Calu3 (cell line): Measurements from ENCODE around the gene ZPBP2. TPM values are rescaled to one million over a fixed set of nuclear protein-coding genes. Genes with fewer than 3 reads are reported as not detected.

Experiments used
- BruUV-seq: library from RNA; stranded (reverse); fragments of 400-500 nt; replicated peaks from 2 replicates; lab custom pipeline; 2021; lab: Mats Ljungman, UMichigan
- CTCF ChIA-PET: fragments of 300-600 bp; sonication (Branson Sonifier 250); formaldehyde crosslinking; loops from one replicate; lab custom pipeline; 2022; ENCODE audit warnings: antibody characterized with exemption; lab: Charles Lee
- DNase-seq: peaks from one replicate; pipeline ENCODE4 v3.0.0; 2022
- H3K27ac Mint-ChIP-seq: one replicate; pipeline ENCODE4 v1.8.0; 2022; ENCODE audit warnings: mixed read lengths; ENCODE audit not compliant: unreplicated experiment
- H3K27me3 Mint-ChIP-seq: one replicate; pipeline ENCODE4 v1.8.0; 2022; ENCODE audit warnings: mixed read lengths; ENCODE audit not compliant: unreplicated experiment
- H3K36me3 Mint-ChIP-seq: one replicate; pipeline ENCODE4 v1.8.0; 2022; ENCODE audit warnings: mild to moderate bottlenecking, moderate library complexity, mixed read lengths; ENCODE audit not compliant: insufficient read depth, unreplicated experiment
- H3K4me1 Mint-ChIP-seq: one replicate; pipeline ENCODE4 v1.8.0; 2022; ENCODE audit warnings: mild to moderate bottlenecking, low read depth, mixed read lengths; ENCODE audit not compliant: unreplicated experiment
- H3K4me3 Mint-ChIP-seq: one replicate; pipeline ENCODE4 v1.8.0; 2022; ENCODE audit warnings: mild to moderate bottlenecking, low read depth, moderate library complexity, mixed read lengths; ENCODE audit not compliant: unreplicated experiment
- H3K9me3 Mint-ChIP-seq: one replicate; pipeline ENCODE4 v1.8.0; 2022; ENCODE audit warnings: low read depth, mixed read lengths; ENCODE audit not compliant: unreplicated experiment
- intact Hi-C: fragments of 100-400 bp; cut with micrococcal nuclease; formaldehyde crosslinking; loops from one replicate; pipeline ENCODE4 v1.10.0; 2022; ENCODE audit not compliant: unreplicated experiment
- total RNA-seq: library from RNA; stranded (reverse); gene quantifications from 2 replicates; pipeline ENCODE4 v1.2.3, GENCODE V29; 2022
- TF ChIP-seq, protein P1 (sequence below): fragments of 200-600 bp; IDR thresholded peaks from one replicate; pipeline ENCODE4 v1.8.0; 2022; ENCODE audit warnings: antibody characterized with exemption; ENCODE audit not compliant: unreplicated experiment

Gene ZPBP2
- total RNA-seq, 1 experiment from 2014 or later: not detected

DNA sequence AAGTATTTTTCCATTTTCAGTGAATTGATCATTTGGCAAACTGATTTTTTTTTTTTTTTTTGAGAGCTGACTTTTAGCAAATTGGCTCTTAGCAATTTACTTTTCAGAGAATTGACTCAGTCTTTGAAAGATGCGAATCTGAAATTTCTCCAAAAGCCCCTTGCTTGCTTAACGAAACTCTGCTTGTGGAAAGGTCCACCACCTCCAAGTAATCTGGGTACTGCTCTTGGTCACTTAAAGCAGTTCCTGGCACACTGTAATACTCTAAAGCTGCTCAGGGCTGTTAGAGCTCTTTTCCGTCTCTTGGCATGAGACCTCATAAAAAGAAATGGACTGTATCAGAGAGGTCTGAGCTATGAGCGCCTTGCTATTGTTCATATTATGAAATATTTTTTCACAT lies 47.6 kb downstream of the ZPBP2 start:
- BruUV-seq: no TSS peak
- CTCF ChIA-PET: interaction anchor here (0.5 to 109.6 kb wide), 51 partner anchors 0 to 845 kb away, joined by 3 to 8195 read pairs (median 6); partner anchors contain the start of genes CSF3, ERBB2, GRB7 and GSDMA
- TF ChIP-seq, protein P1, sequence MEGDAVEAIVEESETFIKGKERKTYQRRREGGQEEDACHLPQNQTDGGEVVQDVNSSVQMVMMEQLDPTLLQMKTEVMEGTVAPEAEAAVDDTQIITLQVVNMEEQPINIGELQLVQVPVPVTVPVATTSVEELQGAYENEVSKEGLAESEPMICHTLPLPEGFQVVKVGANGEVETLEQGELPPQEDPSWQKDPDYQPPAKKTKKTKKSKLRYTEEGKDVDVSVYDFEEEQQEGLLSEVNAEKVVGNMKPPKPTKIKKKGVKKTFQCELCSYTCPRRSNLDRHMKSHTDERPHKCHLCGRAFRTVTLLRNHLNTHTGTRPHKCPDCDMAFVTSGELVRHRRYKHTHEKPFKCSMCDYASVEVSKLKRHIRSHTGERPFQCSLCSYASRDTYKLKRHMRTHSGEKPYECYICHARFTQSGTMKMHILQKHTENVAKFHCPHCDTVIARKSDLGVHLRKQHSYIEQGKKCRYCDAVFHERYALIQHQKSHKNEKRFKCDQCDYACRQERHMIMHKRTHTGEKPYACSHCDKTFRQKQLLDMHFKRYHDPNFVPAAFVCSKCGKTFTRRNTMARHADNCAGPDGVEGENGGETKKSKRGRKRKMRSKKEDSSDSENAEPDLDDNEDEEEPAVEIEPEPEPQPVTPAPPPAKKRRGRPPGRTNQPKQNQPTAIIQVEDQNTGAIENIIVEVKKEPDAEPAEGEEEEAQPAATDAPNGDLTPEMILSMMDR: no peak
- Mint-ChIP-seq H3K4me1 (peaks cover 24% of the 10 kb centered on the region), H3K9me3 (no peaks in the 10 kb centered on the region), H3K4me3 (no peak overlapping the region), H3K36me3 (peaks cover 24% of the 10 kb centered on the region), H3K27me3 (no peaks in the 10 kb centered on the region), H3K27ac (no peak overlapping the region)
- peak; percentile 62 for DNase-seq
- intact Hi-C loops: no loop called here

DNA sequence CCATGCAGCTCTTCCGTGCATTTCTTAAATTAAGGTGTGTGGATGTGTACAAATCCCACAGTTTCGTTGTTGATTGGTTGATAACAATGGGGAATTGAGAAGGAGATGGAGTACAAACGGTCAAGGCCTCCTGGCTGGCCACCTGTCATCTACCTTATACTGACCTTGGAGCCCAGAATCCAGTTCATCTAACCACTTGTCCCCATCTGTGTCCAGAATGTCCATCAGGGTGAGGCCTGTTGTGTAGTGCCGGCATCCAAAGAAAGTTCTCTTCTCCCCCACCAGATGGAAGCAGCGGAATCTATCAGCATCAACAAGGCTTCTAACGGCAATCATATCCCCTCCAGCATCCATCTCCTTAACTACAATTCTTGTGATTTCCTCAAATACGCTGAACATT lies 48.9 kb downstream of the ZPBP2 start:
- Mint-ChIP-seq H3K27me3 (no peaks in the 10 kb centered on the region), H3K9me3 (no peaks in the 10 kb centered on the region), H3K36me3 (peaks cover 38% of the 10 kb centered on the region), H3K4me3 (no peak overlapping the region), H3K4me1 (peaks cover 24% of the 10 kb centered on the region), H3K27ac (no peak overlapping the region)
- BruUV-seq: no TSS peak
- intact Hi-C loops: loop anchor here (1.0 kb wide), 7 partner anchors 18 to 147 kb away; partner anchors contain the start of gene PSMD3
- CTCF ChIA-PET: interaction anchor here (0.6 to 109.6 kb wide), 38 partner anchors 1 to 606 kb away, joined by 3 to 8195 read pairs (median 10); partner anchors contain the start of genes CSF3, ERBB2, GRB7 and GSDMA
- DNase-seq: peak; percentile 94
- TF ChIP-seq, protein P1: no peak

DNA sequence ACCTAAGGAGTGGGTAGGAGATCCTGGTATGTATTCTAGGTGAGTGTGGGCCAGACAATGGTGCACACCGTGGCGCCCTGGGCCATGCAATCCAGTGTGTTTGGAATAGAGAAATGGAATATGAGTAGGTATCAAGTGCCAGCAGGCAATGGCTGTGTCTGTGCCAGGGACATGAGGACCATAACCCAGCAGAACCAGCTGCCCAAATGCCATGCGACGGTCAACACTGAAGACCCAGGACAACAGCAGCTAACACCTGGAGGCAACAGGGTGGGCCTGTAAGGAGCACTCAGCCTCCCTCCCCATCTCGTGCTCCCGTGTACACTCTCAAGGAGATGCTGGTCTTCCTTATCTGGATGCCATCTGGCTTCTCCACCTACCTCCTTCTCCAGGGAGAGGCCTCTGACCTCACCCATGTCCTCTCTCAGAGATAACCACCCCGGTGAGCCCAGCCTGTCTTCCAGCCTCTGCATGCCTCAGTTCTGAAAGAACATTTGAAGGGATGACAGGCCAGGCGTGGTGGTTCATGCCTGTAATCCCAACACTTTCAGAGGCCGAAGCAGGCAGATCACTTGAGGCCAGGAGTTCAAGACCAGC lies 51.2 kb downstream of the ZPBP2 start:
- CTCF ChIA-PET: interaction anchor here (0.5 to 109.6 kb wide), 60 partner anchors 3 to 630 kb away, joined by 3 to 8195 read pairs (median 6); partner anchors contain the start of genes CSF3, ERBB2, GRB7 and GSDMA
- Mint-ChIP-seq H3K36me3 (peaks cover 58% of the 10 kb centered on the region), H3K9me3 (no peaks in the 10 kb centered on the region), H3K27me3 (no peaks in the 10 kb centered on the region), H3K4me3 (no peak overlapping the region), H3K27ac (peak overlapping the region; percentile 2), H3K4me1 (peaks cover 28% of the 10 kb centered on the region)
- BruUV-seq: no TSS peak
- TF ChIP-seq, protein P1: no peak
- intact Hi-C loops: no loop called here
- no peak for DNase-seq

DNA sequence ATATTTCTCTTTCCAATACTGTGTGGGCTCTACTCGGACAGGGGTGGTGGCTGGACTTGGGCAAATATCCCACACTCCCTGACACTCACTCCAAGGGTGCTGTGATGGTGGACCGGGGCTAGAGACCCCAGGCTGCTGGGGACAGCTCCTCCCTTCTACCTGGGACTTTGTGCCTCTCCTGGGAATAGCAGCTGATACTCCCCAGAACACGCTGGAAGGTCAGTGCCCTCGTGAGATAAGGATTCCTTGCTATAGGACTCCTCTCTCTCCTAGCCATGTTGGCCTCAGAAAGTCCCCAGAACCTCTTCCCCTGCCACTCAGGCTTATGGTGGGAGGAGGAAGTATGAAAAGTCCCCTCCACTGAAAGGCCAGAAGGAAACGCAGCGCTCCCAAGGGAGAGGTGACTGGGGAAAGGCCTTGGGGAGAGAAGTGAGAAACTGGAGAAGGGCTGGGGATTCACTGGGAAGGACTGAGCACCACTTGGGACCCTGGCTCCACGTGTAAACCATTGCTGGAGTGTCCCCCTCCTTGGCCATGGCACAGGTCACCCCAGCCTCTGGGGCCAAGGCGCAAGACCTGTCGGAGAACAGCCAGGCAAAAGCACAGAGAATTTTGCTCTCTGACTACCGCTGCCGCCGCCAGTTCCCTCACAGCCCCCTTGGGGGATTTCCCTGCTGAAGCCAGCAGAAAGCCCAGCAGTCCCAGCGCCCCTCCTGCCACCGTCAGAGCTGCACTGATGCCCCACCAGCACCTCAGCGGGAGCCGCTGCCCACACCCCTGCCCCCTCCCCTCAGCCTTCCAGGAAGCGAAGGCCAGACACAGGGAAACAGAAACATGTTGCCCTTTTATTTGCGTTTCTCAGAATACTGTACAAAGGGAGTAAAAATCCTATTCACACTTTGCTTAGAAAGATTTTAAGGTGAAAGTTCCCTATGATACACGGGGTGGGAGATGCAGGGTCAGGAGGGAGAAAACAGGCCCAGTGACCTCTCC lies 52.5 kb downstream of the ZPBP2 start:
- Mint-ChIP-seq H3K27ac (no peak overlapping the region), H3K27me3 (no peaks in the 10 kb centered on the region), H3K4me3 (no peak overlapping the region), H3K4me1 (peaks cover 41% of the 10 kb centered on the region), H3K9me3 (no peaks in the 10 kb centered on the region), H3K36me3 (peaks cover 71% of the 10 kb centered on the region)
- intact Hi-C loops: loop anchor here (10.0 kb wide), 1 partner anchor 364 kb away; the partner anchor contains the start of gene CDC6
- CTCF ChIA-PET: interaction anchor here (0.5 to 109.6 kb wide), 38 partner anchors 4 to 497 kb away, joined by 3 to 8195 read pairs (median 9); partner anchors contain the start of genes CSF3, ERBB2, GRB7 and GSDMA
- TF ChIP-seq, protein P1: no peak
- peak; percentile 86 for DNase-seq
- BruUV-seq: no TSS peak
